Measurements from ENCODE around the gene SORCS2.

SORCS2 gene

DNA sequence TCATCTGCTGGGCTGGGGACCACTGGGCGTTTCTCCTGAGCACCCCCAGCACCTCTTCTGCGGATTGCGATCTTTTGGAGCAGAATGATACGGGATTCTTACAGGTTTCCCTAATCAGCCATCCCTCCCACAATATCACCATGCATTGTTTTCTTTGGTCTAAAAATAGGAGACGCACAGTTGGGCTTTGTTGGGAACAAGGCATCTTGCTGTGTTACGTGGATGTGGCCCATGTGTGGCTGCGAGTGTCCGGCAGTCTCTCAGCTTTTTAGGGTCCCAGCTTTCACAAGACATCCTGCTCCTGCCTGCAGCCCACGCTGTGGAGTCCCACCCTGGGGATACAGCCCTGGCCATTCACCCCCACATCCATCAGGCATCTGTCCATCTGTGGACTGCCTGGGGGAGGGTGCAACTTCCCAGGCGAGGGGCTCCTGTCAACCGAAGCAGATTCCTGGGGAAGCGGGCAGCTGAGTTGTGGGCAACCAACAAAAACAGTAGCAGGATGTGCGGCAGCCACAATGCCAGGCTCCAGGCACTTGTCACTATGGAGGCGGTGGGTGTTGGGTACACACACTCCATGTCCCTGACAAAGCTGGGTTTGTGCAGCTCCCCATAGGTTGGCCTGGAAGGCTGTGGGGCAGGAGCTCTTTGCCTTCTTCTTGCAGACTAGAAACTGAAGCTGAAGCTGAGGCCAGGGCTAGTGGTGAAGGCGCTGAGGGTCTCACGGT lies 427.9 kb downstream of the SORCS2 start:
- no peak for DNase-seq (ENCODE audit: low read depth)

DNA sequence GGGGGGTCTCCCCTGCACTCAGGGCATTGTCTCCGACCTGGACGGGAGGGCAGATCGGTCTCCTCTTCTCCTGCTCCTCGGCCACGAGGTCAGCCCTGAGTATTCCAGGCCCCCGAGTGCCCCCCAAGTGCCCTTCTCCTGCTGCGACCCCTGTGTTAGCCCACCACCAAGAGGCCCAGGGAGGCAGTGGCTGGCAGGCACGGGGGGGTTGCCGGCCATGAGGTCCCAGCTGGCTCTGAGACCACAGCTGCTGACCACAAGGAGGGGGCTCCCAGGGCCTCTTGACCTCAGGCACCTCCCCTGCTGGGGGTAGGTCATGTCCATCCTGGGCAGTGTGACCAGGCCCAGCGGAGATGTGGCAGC lies 428.5 kb downstream of the SORCS2 start:
- DNase-seq (ENCODE audit: low read depth), result no peak

DNA sequence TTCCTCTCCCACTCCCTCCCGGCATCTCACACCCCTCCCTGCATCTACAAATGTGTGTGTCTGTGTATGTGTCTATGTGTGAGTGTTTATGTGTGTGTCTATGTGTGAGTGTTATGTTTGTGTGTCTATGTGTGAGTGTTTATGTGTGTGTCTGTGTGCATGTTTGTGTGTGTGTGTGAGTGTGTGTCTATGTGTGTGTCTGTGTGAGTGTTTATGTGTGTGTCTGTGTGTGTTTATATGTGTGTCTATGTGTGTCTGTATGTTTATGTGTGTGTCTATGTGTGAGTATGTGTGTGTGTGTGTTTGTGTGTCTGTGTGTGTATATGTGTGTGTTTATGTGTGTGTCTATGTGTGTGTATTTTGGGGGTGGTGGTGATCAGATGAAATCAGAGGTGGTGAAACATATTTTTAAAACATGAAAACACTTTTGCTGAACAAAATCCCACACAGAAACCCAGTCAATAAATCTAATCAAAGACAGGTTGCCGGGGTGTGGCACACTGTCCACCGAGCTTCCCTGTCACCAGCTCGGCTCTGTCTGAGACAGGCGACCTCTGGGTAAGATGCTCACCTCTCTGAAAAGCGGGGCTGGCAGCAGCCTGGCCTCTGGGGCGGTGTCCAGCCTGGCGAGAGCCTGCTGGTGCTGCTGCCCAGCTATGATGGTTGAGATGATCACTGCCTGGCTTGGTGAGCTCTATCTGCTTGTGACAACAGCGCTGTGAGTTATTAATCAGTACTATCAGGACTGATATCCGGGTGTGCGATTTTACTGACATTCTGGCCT lies 429.1 kb downstream of the SORCS2 start:
- DNase-seq (ENCODE audit: low read depth), result no peak

DNA sequence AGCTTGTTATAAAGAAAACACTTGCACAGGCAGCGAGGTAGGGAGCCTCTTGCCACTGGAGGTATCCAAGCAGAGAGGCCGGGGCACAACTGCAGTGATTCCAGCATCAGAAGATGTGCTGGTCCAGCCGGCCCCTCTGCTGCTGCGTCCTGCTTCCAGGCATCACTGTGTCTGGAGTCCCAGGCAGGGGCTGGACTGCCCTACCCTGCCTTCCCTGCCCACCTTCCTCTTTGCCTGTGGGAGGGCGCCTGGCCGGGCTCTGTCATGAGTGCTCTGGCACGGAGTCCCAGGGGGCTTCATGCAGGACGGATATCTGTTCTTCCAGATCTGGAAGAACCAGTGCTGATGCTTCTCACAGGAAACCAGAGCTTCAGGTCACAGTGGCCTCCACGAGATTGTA lies 430.0 kb downstream of the SORCS2 start:
- DNase-seq (ENCODE audit: low read depth), result no peak

DNA sequence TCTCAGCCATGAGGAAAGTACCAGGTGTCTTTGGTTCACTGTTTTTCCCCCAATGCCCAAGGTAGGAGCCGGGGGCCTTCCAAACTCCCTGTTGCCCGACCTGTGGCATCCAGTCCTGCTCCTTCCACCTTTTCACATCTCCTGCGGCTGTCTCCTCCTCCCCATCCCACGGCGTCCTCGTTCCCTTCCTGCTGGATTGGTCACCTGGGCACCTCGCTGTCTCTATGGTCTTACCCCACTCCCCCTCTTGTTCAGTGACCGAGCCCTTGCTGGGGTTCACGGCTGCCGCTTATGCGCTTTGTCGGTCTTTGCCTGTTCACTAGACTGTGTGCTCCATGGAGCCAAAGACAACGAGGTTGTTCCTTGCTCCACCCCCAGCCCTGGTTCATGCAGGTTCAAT lies 431.1 kb downstream of the SORCS2 start:
- DNase-seq (ENCODE audit: low read depth), result no peak

DNA sequence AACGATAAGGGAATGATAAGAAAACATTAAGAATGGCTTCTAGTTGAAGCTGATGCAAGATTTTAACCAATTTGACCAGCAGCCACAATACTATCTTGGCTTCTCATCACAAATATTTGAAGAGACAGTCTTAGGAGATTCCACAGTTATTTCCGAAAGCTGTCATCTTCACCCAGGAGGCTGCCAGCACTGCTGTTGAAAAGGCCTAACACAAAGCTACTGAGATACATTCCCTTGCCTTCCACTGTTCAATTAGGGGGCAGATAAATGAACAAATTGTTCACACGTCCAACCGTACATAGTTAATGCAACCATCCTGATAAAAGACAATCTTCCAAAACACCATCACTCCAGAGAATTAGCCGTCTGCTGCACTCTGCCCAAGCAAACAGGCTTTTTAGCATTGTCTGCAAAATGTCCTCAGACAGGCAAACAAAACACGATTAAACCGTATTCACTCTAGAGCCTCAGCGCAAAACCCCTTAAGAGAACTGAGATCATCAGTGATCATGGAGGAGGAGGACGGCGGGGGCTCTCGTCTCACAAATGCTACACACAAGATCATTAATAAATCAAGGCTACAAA lies 432.1 kb downstream of the SORCS2 start:
- no peak for DNase-seq (ENCODE audit: low read depth)

DNA sequence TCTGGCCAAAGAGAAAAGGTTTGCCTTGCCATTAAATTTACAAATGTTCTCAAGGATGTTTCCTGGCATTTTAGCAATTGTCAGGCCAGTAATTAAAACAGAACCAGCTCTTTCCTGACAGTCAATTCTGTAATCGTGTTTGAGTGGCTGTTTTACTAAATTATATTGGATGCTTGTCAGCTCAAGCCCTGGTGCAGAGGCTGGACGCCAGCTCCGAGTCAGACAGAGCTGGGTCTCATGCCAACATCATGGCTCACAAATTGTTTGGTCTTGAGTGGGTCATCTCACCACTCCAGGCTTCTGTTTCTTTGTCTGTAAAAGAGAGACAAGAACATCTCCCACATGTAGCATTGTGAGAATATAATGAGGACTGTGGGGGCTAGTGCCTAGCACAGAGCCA lies 432.7 kb downstream of the SORCS2 start:
- DNase-seq (ENCODE audit: low read depth), result no peak

DNA sequence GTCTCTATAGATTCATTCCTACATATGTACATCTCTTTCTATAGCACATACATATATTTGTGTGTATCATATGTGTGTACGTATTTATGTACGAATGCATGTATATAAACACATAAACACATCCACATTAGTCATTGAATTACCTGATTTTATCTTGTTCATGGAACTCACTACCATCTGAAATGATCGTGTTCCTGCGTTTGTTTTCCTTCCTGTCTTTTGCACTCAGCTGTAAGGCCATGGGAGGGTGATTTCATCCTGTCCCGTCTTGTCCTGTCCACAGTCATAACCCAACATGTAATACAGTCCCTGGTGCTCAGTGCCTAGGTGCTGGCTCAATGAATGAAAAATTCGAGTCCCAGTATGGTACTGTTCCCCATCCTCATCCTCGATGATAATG lies 434.2 kb downstream of the SORCS2 start:
- DNase-seq (ENCODE audit: low read depth), result no peak

DNA sequence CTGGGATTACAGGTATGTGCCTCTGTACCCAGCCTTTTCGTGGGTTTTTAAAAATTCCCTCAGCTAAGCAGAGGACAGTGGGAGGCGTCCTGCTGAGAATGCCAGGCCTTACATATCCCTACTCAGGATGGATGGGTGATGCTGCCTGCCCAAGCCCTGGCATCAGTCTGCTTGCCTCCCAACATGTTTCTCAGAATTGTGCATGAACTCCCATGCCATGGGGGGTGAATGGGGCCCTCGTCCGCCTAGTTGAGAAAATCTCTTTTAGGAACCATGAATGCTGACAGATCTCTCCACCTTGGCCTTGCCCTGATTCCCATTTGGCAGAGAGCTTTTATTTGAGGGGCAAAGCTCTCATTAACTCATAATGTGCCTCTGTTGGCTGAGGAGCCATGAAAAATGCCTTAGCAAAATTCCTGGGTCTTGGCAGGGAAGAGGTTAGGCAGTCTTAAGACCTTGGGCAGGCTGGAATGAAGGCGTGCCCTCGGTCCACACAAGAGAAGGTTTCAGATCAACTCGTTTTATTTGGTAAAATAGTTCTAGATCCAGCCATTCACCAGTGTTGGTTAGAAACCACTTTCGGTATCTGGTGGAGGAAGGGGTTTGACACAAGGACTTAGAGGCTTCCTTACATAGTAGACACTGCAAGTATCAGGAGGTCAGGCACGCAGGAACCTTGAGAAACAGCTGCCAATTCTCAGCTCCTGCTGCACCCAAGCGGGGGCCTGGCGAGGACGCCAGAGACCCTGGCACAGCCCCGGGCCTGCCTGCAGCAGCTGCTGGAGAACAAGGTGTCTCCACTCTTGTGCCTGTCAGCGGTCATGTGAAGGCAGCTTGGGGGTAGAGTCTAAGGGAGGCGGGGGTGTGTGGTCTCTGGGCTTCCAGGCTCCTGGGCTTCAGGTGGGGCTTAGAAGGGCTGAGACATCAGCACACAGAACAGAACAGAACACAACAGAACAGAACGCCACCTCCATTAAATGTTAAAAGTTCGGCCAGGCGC lies 435.2 kb downstream of the SORCS2 start:
- DNase-seq (ENCODE audit: low read depth), result no peak

DNA sequence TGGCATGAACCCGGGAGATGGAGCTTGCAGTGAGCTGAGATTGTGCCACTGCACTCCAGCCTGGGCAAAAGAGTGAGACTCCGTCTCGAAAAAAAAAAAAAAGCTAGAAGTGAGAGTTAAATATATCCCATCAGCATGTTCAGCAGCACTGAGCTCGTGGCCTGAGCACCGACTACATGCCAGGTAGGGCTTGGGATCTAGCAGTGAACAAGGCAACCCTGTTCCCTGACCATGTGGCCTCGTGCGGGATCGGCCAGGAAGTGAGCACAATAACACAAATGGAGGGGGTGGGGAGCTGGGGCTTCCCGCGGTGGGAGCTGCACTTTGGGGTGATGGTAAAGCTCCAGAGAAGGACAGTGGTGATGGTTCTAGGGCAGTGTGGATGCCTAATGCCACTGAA lies 436.1 kb downstream of the SORCS2 start:
- DNase-seq (ENCODE audit: low read depth), result no peak

DNA sequence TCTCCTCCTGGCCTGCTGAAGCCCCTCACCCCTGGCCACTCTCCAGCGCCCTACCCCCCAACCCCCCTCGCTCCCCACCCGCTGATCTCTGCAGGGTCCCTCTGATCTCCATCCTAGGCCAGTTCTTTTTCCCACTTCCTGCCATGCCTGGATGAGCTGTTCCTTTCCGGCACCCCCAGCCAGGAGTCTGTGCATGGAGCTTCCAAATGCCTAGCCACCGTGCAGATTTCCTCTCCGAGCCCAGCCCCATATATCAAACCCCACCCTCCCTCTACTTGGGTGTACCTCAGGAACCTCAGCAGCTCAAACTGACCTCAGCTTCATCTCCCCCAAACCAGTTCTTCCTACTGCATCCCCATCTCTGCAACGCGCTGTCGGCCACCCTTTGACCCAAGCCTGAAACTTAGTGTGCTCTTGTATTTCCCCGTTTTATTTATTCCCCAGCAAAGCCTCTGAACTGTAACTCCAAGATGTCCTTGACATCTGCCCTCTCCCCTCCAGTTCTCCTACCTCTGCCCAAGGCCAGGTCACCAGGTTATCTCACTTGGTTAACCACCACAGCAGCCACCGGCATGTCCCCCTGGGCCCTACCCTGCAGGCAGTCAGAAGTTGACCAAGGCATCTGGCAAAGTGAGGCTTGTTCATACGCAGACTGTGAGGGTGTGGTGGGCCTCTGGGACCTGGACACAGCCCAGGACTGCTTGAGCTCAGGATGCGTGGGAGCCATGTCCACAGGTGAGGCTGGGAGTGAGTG lies 437.3 kb downstream of the SORCS2 start:
- no peak for DNase-seq (ENCODE audit: low read depth)

DNA sequence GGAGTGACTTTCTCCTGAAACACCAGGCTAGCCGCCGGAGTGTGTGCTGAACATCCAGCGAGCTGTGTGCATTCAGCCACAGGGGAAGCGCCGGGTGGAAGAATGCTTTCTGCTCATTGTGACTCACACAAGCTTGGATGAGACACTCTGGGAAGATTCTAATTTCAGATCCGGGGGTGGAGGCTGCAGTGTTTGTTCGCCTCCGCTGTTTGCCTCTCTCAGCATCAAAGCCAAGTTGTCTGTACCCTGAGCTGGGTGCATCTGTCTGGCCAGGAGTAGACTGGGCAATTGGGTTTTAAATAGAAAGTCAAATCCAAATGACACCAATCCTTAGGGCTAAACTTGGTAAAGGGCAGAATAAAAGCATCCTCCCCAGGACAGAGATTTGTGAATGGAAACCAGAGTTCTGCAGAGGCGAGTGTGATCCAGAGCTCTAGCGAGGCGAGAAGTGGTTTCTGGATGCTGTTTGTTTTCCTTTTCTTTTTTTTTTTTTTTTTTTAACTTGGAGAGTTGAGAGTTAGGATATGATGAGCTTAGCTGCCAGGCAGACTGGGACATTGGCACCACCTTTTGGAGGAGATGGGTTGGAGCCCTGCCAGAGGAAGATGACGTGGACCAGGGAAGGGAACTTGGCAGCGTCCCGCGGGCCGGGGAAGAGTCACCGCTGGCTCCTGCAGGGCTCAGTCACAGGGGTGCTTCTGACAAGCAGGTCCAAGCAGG lies 438.4 kb downstream of the SORCS2 start:
- DNase-seq (ENCODE audit: low read depth), result no peak

DNA sequence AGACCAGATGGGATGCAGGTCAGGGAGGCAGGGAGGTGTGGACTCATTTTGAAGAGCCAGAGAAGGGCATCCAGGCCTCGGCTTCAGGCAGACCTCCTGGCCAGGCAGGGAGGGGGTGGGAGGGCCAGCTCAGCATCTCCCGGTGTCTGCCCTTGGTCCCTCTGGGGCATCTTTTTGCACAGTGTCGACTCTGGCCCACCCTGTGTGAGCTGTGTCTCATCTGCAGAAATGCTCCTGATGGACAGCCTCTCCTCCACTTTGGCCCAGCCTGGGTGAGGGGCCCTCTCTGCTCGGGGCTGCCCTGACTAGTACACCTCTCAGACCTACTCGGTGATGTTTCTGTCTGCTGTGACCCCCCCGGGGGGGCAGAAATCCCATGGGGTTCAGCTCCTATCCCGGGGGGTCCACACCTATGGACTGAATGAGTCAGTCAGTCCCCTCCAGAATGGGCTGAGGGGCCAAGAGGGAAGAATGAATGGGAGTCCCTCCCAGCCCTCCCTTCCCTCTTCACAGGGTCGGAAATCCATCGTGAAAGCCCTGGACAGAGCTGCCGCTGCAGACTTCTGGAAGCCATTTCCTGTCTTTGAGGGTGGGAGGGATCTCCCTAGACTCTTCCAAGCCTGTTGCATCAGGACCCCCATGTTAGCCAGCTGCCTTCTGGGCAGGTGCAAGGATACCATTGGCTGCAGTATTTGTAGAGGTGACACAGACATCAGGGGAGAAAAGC lies 439.1 kb downstream of the SORCS2 start:
- no peak for DNase-seq (ENCODE audit: low read depth)

DNA sequence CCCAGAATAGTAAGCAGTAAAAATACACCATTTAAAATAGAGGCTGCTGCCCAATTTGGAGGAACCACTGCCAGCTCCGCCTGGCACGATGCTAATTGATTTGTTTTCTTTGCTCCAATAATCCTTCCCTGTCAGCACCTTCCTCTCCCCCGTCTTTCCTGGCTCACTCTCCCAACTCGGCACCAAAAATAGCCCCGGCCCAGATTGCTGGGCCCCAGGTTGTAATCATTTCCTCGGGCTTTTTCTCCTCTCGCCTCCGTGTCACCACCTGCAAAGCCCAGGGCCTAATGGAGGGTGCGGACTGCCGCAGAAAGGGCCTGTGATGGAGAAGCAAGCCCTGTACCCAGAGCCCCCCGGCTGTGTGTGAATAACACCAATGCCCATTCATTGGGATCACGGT lies 440.0 kb downstream of the SORCS2 start:
- no peak for DNase-seq (ENCODE audit: low read depth)

DNA sequence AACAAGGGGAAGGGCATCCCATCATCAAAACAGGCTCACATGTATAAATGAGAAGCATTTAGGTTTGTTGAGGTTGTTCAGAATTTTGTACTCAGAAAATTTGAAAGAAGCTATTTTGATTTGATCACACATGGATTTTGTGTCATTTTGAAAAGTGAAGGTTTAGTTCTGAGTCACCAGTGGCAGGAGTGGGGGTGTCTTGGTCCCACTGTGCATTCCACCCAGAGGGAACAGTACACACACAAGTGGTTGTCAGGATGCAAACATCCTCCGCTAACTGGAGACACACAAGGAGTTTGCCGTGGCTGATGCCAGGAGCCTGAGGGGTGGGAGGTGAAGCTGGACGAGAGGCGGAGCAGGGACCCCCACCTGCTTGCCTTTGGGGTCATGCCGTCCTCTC lies 440.6 kb downstream of the SORCS2 start:
- no peak for DNase-seq (ENCODE audit: low read depth)

DNA sequence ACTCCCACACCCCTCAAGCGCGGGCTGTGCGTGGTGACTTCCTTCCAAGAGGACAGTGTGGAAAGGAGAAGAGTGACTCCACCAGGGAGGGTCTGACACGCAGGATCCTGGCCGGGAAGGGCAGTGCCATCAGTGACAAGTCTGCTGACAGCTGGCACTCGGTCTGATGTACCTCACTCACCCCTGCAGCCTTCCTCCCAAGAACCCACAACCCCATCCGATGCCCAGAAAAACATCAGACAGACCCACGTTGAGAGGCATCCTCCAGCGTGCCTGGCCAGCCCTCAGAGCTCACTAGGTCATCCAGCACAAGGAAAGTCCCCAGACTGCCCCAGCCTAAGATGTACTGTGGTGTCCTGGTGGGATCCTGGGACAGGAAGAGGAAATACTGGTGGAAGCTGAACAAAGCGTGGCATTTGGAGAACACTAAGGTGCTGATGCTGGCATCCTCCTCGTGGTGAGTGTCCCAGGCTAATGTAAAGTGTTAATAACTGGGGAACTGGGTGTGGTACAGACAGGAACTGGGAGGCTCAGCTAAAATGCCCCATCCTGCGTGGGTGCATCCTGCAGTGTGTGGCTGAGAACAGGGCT lies 442.4 kb downstream of the SORCS2 start:
- DNase-seq (ENCODE audit: low read depth), result no peak

DNA sequence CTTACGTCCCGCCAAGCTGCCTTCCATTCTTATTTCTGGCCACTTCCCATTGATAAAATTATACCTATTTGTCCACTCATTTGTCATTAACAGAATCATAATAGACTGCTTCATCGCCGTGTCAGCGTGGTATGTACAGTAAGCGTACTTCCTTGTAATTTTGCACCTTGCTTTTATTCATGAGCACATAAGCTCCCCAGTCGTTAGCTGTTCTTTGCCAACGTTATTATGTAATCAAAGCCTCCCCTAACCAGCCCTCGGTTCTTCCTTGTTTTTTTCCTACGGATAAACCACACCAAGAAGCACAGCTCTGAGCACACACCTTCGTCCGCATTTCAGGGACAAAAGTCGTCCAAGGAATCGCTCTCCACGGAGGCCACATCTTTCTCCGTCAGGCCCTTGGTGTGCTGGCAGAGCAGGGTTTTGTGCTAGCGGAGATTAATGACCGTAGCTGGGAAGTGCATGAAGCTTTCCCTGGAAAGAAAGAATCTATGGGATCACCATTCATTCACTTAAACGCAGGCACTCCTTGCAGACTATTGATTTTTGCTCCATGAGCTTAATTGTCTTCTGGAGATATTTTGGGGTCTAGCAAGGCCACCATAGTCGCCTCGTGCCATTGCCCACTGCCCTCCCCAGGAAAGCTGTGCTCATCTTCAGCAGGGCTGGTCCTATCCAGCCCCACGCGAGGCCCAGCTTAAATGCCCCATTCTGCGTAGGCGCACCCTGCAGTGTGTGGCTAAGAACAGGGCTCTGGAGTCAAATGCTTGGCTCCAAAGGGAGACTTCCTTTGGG lies 443.3 kb downstream of the SORCS2 start:
- no peak for DNase-seq (ENCODE audit: low read depth)

DNA sequence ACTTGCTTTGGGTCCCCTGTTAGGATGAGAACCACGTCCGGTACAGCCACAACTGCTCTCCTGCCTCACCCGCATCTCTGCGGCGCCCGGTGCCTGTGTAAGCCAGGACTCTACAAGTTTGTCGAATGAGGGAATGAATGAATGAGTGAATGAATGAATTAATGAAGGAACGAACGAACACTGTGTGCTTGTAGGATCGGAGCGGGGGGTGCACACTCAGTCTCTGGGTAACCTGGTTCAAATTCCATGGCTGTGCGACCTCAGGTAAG lies 443.8 kb downstream of the SORCS2 start:
- DNase-seq (ENCODE audit: low read depth), result no peak

DNA sequence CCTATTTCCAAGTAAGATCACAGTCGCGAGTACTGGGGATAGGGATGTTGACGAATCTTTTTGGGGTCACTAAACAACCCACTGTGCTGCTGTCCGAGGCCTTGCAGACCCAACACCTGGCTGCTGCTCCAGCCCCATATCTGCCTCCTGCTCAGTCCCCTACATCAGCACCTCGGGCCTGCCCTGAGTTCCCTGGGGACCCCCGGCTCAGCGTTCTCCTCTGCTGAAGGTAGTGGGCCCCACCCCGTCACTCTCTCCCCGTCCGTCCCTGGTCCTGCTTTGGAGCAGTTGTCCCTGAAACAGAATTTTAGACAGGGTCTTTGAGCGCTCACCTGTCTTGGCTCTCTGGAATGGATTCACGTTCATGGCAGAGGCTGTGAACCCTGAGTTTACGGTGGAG lies 444.8 kb downstream of the SORCS2 start:
- DNase-seq (ENCODE audit: low read depth), result no peak
